H1 (cell line): ENCODE measurements around the gene OLR1. TPM values are rescaled to one million over a fixed set of nuclear protein-coding genes. Genes with fewer than 3 reads are reported as not detected.

Experiments used
- CTCF ChIA-PET: fragments of 300-600 bp; sonication (Branson Sonifier 250); formaldehyde crosslinking; loops from one replicate; lab custom pipeline; 2021; ENCODE audit not compliant: partially characterized antibody; lab: Charles Lee
- POLR2A ChIA-PET: fragments of 300-600 bp; sonication (Branson Sonifier 250); formaldehyde crosslinking; loops from one replicate; lab custom pipeline; 2021; ENCODE audit warnings: inconsistent platforms; ENCODE audit not compliant: partially characterized antibody; lab: Charles Lee
- DNase-seq, 2 experiments: peaks; one replicate each; pipeline versions ENCODE4 v3.0.0 to v3.0.0-alpha.2; 2010 to 2022; ENCODE audit warnings: low spot score in 2 of 2, low read depth in 1 of 2, mixed read lengths in 1 of 2
- FAIRE-seq: peaks from 2 replicates; lab custom pipeline; 2011; peaks lifted over from hg19 to GRCh38; lab: Jason Lieb, UNC
- H2AFZ ChIP-seq: 2 replicates; pipeline ENCODE4 v1.8.1; 2012; ENCODE audit warnings: low read length, inconsistent platforms
- H2AK5ac ChIP-seq: 2 replicates; pipeline ENCODE4 v1.6.1; 2013; ENCODE audit warnings: low read depth, low read length
- H2BK120ac ChIP-seq: replicated peaks from 2 replicates; pipeline ENCODE3; 2013; ENCODE audit warnings: low read depth, low read length, inconsistent platforms
- H2BK12ac ChIP-seq: 2 replicates; pipeline ENCODE4 v1.6.1; 2013; ENCODE audit warnings: low read depth, low read length
- H2BK15ac ChIP-seq: 2 replicates; pipeline ENCODE4 v1.6.1; 2013; ENCODE audit warnings: low read length
- H2BK20ac ChIP-seq: 2 replicates; pipeline ENCODE4 v1.6.1; 2013; ENCODE audit warnings: low read length
- H2BK5ac ChIP-seq: 2 replicates; pipeline ENCODE4 v1.6.1; 2013; ENCODE audit warnings: low read depth, low read length
- H3K14ac ChIP-seq: 2 replicates; pipeline ENCODE4 v1.6.1; 2013; ENCODE audit warnings: inconsistent platforms; ENCODE audit not compliant: insufficient read length
- H3K18ac ChIP-seq: 2 replicates; pipeline ENCODE4 v1.6.1; 2013; ENCODE audit warnings: low read length; ENCODE audit errors: extremely low read depth
- H3K23ac ChIP-seq: 2 replicates; pipeline ENCODE4 v1.6.1; 2013; ENCODE audit warnings: inconsistent platforms; ENCODE audit not compliant: insufficient read length
- H3K23me2 ChIP-seq: 2 replicates; pipeline ENCODE4 v1.6.1; 2013; ENCODE audit warnings: low read depth, low read length
- H3K27ac ChIP-seq: 2 replicates; pipeline ENCODE4 v1.6.1; 2011; ENCODE audit warnings: low read depth, low read length, inconsistent platforms
- H3K27me3 ChIP-seq, 4 experiments: replicated peaks in 1 of 4; 1 replicate in 1 of 4; 2 replicates in 3 of 4; pipeline versions ENCODE4 v1.6.1 to v1.8.1; 2011 to 2013; ENCODE audit warnings: low read length in 3 of 4, mild to moderate bottlenecking in 3 of 4, inconsistent platforms in 2 of 4, mixed read lengths in 2 of 4, moderate library complexity in 1 of 4; ENCODE audit not compliant: control insufficient read depth in 3 of 4, insufficient read depth in 3 of 4; ENCODE audit errors: extremely low read depth in 1 of 4
- H3K36me3 ChIP-seq, 4 experiments: 2 replicates each; pipeline versions ENCODE4 v1.6.1 to v1.8.1; 2011 to 2013; ENCODE audit warnings: mild to moderate bottlenecking in 4 of 4, low read length in 3 of 4, moderate library complexity in 2 of 4, control low read depth in 1 of 4, inconsistent platforms in 1 of 4; ENCODE audit not compliant: insufficient read depth in 4 of 4, control insufficient read depth in 2 of 4
- H3K4ac ChIP-seq: replicated peaks from 2 replicates; pipeline ENCODE3; 2013; ENCODE audit warnings: low read length, low read depth, mixed read lengths, inconsistent platforms; ENCODE audit not compliant: insufficient read length
- H3K4me1 ChIP-seq, 4 experiments: replicated peaks in 1 of 4; 1 replicate in 1 of 4; 2 replicates in 3 of 4; pipeline versions ENCODE4 v1.6.1 to v1.8.1; 2011 to 2013; ENCODE audit warnings: low read length in 3 of 4, inconsistent platforms in 2 of 4, mixed read lengths in 1 of 4; ENCODE audit not compliant: insufficient read depth in 4 of 4, control insufficient read depth in 3 of 4
- H3K4me2 ChIP-seq, 2 experiments: 2 replicates each; pipeline versions ENCODE4 v1.6.1 to v1.8.1; 2011 to 2013; ENCODE audit warnings: low read depth in 2 of 2, low read length in 2 of 2, control low read depth in 1 of 2, inconsistent platforms in 1 of 2, mild to moderate bottlenecking in 1 of 2; ENCODE audit not compliant: insufficient read depth in 1 of 2
- H3K4me3 ChIP-seq, 4 experiments: fragments of 200-600, 300-600 bp in 1 of 4; sonication (generic), shearing (Covaris generic), sonication (Bioruptor Twin) in 1 of 4; 2 replicates each; pipeline versions ENCODE4 v1.5.1 to v1.8.1; 2011 to 2016; ENCODE audit warnings: low read length in 4 of 4, low read depth in 3 of 4, control low read depth in 2 of 4, inconsistent platforms in 2 of 4, mild to moderate bottlenecking in 2 of 4, mixed read lengths in 1 of 4, moderate library complexity in 1 of 4; ENCODE audit not compliant: insufficient read depth in 2 of 4; ENCODE audit errors: extremely low read depth in 1 of 4
- H3K56ac ChIP-seq: replicated peaks from 2 replicates; pipeline ENCODE3; 2013; ENCODE audit warnings: low read depth, mild to moderate bottlenecking, mixed read lengths, low read length, inconsistent platforms; ENCODE audit not compliant: insufficient read length
- H3K79me1 ChIP-seq: 2 replicates; pipeline ENCODE4 v1.6.1; 2013; ENCODE audit warnings: low read depth, low read length, control low read depth
- H3K79me2 ChIP-seq, 2 experiments: 2 replicates each; pipeline versions ENCODE4 v1.6.1 to v1.8.1; 2012 to 2013; ENCODE audit warnings: low read length in 2 of 2, mild to moderate bottlenecking in 2 of 2, inconsistent platforms in 1 of 2; ENCODE audit not compliant: insufficient read depth in 2 of 2, control insufficient read depth in 1 of 2
- H3K9ac ChIP-seq, 4 experiments: replicated peaks in 1 of 4; 1 replicate in 1 of 4; 2 replicates in 3 of 4; pipeline versions ENCODE4 v1.6.1 to v1.8.1; 2011 to 2013; ENCODE audit warnings: low read depth in 3 of 4, low read length in 3 of 4, control low read depth in 2 of 4, mild to moderate bottlenecking in 2 of 4, moderate library complexity in 2 of 4, inconsistent platforms in 1 of 4; ENCODE audit errors: extremely low read depth in 1 of 4
- H3K9me3 ChIP-seq, 2 experiments: 2 replicates each; pipeline versions ENCODE4 v1.6.1 to v1.8.1; 2012 to 2013; ENCODE audit warnings: mild to moderate bottlenecking in 2 of 2, moderate library complexity in 2 of 2, control low read depth in 1 of 2, inconsistent platforms in 1 of 2, low read depth in 1 of 2, low read length in 1 of 2, mixed read lengths in 1 of 2; ENCODE audit not compliant: insufficient read depth in 2 of 2
- H4K20me1 ChIP-seq, 2 experiments: replicated peaks in 1 of 2; 2 replicates each; pipeline versions ENCODE3 to v1.8.1; 2011 to 2013; ENCODE audit warnings: inconsistent platforms in 2 of 2, low read length in 2 of 2, mild to moderate bottlenecking in 1 of 2; ENCODE audit not compliant: insufficient read depth in 2 of 2, control insufficient read depth in 1 of 2
- H4K5ac ChIP-seq: 2 replicates; pipeline ENCODE4 v1.6.1; 2013; ENCODE audit warnings: low read length, low read depth, mixed read lengths, inconsistent platforms; ENCODE audit not compliant: insufficient read length
- H4K8ac ChIP-seq: 2 replicates; pipeline ENCODE4 v1.8.0; 2013; ENCODE audit warnings: mild to moderate bottlenecking, moderate library complexity, low read length, inconsistent platforms; ENCODE audit not compliant: insufficient read depth; ENCODE audit errors: extremely low read depth
- H4K91ac ChIP-seq: replicated peaks from 2 replicates; pipeline ENCODE3; 2013; ENCODE audit warnings: low read length, mixed read lengths, inconsistent platforms; ENCODE audit not compliant: insufficient read length
- BCL11A ChIP-seq, 2 experiments: IDR thresholded peaks; one replicate each; pipeline ENCODE4 v1.6.1; 2011; ENCODE audit warnings: low read depth in 2 of 2, low read length in 2 of 2, mild to moderate bottlenecking in 2 of 2
- BRCA1 ChIP-seq: IDR thresholded peaks from 2 replicates; pipeline ENCODE4 v1.6.1; 2012; ENCODE audit warnings: low read depth, low read length, improper control_type of control experiment
- EGR1 ChIP-seq: IDR thresholded peaks from 2 replicates; pipeline ENCODE4 v1.6.1; 2011; ENCODE audit warnings: low read depth, low read length, borderline replicate concordance
- EP300 ChIP-seq, 2 experiments: IDR thresholded peaks; 1 replicate in 1 of 2; 2 replicates in 1 of 2; pipeline ENCODE4 v1.6.1; 2011 to 2012; ENCODE audit warnings: low read depth in 2 of 2, low read length in 2 of 2, mild to moderate bottlenecking in 2 of 2, borderline replicate concordance in 1 of 2, inconsistent platforms in 1 of 2, moderate library complexity in 1 of 2
- HDAC6 ChIP-seq: IDR thresholded peaks from one replicate; pipeline ENCODE4 v1.7.1; 2012; ENCODE audit warnings: low read depth, mild to moderate bottlenecking, inconsistent platforms, low read length, moderate library complexity
- KDM1A ChIP-seq: fragments of 200-600, 300-600 bp; sonication (generic); IDR thresholded peaks from 2 replicates; pipeline ENCODE4 v1.7.1; 2016; ENCODE audit warnings: mild to moderate bottlenecking, low read length, borderline replicate concordance
- KDM4A ChIP-seq: IDR thresholded peaks from one replicate; pipeline ENCODE4 v1.7.1; 2012; ENCODE audit warnings: low read depth, mild to moderate bottlenecking, moderate library complexity, low read length, inconsistent platforms; ENCODE audit not compliant: severe bottlenecking
- MAFK ChIP-seq: IDR thresholded peaks from 2 replicates; pipeline ENCODE4 v1.6.1; 2012; ENCODE audit warnings: low read depth, mild to moderate bottlenecking, improper control_type of control experiment, low read length
- RBBP5 ChIP-seq: IDR thresholded peaks from 2 replicates; pipeline ENCODE4 v1.7.1; 2012; ENCODE audit warnings: low read depth, mild to moderate bottlenecking, inconsistent platforms, low read length, moderate library complexity, borderline replicate concordance
- SP4 ChIP-seq: IDR thresholded peaks from 2 replicates; pipeline ENCODE4 v1.6.1; 2012; ENCODE audit warnings: low read length, inconsistent platforms
- SUZ12 ChIP-seq: fragments of 200-600 bp; sonication (generic); IDR thresholded peaks from 2 replicates; pipeline ENCODE4 v1.6.1; 2012; ENCODE audit warnings: mild to moderate bottlenecking, inconsistent platforms, low read length, moderate library complexity, mixed read lengths
- WGBS, 2 experiments: shearing (Covaris generic) in 1 of 2; methylation state at CpG; one replicate each; pipeline versions ENCODE4 v1.1.6 to v1.1.7; 2013 to 2015; ENCODE audit warnings: low lambda C conversion rate in 2 of 2, mixed read lengths in 2 of 2, inconsistent platforms in 1 of 2, low coverage in 1 of 2, missing lambda C conversion rate in 1 of 2; ENCODE audit not compliant: insufficient replicate concordance in 2 of 2, insufficient coverage in 1 of 2, insufficient read length in 1 of 2; ENCODE audit errors: extremely low coverage in 1 of 2, missing lambda C conversion rate in 1 of 2; 5-methylcytosine and 5-hydroxymethylcytosine counted together
- polyA plus RNA-seq, 7 experiments: library from polyadenylated mRNA; depleted of rRNA in 3 of 7; stranded (reverse) in 5 of 7; unstranded in 2 of 7; fragments of >200 nt in 5 of 7; fragments of 200-250 nt in 2 of 7; gene quantifications; 1 replicate in 5 of 7; 2 replicates in 1 of 7; 4 replicates in 1 of 7; pipeline versions ENCODE4 v1.2.1 to v1.2.3, GENCODE V29; 2011 to 2013; ENCODE audit warnings: missing spikeins in 2 of 7, mixed read lengths in 2 of 7
- total RNA-seq: library from RNA; stranded (reverse); fragmentation: NEBNext Ultra II Directional; extraction: Animal tissue kit (Norgen Biotek cat#: 25700); gene quantifications from 2 replicates; pipeline ENCODE4 v1.2.1, GENCODE V29; 2021
- TF ChIP-seq, protein P1 (sequence below): IDR thresholded peaks from 2 replicates; pipeline ENCODE4 v1.6.1; 2012; ENCODE audit warnings: inconsistent platforms

OLR1 gene
- total and polyA plus RNA-seq, 2 of the 8 experiments (the other 6 are each of a cell fraction or from before 2014, with no cell fraction given): not detected

DNA sequence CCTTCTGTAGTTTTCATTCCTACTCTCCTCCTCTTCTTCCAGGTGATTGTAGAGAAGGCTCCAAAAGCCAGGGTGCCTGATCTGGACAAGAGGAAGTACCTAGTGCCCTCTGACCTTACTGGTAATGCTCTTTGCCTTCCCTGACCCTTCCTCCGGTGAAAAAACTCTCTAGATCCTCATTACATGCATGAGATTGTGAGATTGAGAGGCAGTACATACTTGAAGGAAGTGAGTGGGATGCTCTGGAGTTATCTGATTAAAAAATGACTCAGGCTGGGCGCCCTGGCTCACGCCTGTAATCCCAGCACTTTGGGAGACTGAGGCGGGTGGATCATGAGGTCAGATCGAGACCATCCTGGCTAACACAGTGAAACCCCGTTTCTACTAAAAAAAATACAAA, 46.1 kb upstream of the OLR1 start:
- H2AK5ac ChIP-seq: no peak overlapping the region
- no peak overlapping the region for H2BK120ac ChIP-seq
- H3K56ac ChIP-seq: no peak overlapping the region
- H2BK12ac ChIP-seq: no peak overlapping the region
- H3K79me2 ChIP-seq: peaks cover 0 to 38% of the 10 kb centered on the region in 2 experiments; a peak in 3 of 4 replicates
- H3K18ac ChIP-seq: no peak overlapping the region
- H3K36me3 ChIP-seq: peaks cover 13 to 40% (median 33%) of the 10 kb centered on the region in 4 experiments
- H2AFZ ChIP-seq: no peak overlapping the region
- H2BK15ac ChIP-seq: no peak overlapping the region
- POLR2A ChIA-PET: no interaction called here
- no peak overlapping the region for H4K5ac ChIP-seq
- H3K79me1 ChIP-seq: peaks cover 2% of the 10 kb centered on the region; the same call in 1 of the 2 replicates
- no peak overlapping the region for H3K4me3 ChIP-seq
- DNase-seq: no peak
- H4K20me1 ChIP-seq: peaks cover 0 to 2% of the 10 kb centered on the region in 2 experiments
- H3K23me2 ChIP-seq: peaks cover 8% of the 10 kb centered on the region
- no peak overlapping the region for H3K14ac ChIP-seq
- no peak overlapping the region for H3K27ac ChIP-seq
- H3K27me3 ChIP-seq: no peaks in the 10 kb centered on the region
- H3K4ac ChIP-seq: no peak overlapping the region
- no peak overlapping the region for H4K8ac ChIP-seq
- H4K91ac ChIP-seq: no peak overlapping the region
- H3K9me3 ChIP-seq: no peaks in the 10 kb centered on the region
- no peak overlapping the region for H3K23ac ChIP-seq
- H3K4me2 ChIP-seq: no peak overlapping the region
- CTCF ChIA-PET: interaction anchor here (1.8 kb wide), 1 partner anchor 18 kb away, joined by 4 read pairs; no protein-coding TSS in a partner anchor
- no peak for FAIRE-seq
- no peak overlapping the region for H2BK20ac ChIP-seq
- 89% methylated on average over 6 of the region's 6 CpGs; no CpG with 5 or more reads in 1 of the 2 experiments for WGBS, 2 experiments
- no peak overlapping the region for H2BK5ac ChIP-seq
- H3K9ac ChIP-seq: no peak overlapping the region
- peaks cover 0 to 10% (median 3%) of the 10 kb centered on the region in 4 experiments; a peak in 5 of 7 replicates for H3K4me1 ChIP-seq
- TF ChIP-seq SUZ12 (no peak), RBBP5 (no peak), KDM1A (no peak), EP300 (IDR thresholded peaks at IDR 0.05; ENCODE audit: borderline replicate concordance in 1 of 2, low read depth in 2 of 2, low read length in 2 of 2) (no peak), HDAC6 (no peak), MAFK (no peak), KDM4A (no peak), SP4 (no peak), BCL11A (IDR thresholded peaks at IDR 0.05; ENCODE audit: low read depth in 2 of 2, low read length in 2 of 2) (no peak), BRCA1 (no peak), EGR1 (no peak)
- TF ChIP-seq, protein P1, sequence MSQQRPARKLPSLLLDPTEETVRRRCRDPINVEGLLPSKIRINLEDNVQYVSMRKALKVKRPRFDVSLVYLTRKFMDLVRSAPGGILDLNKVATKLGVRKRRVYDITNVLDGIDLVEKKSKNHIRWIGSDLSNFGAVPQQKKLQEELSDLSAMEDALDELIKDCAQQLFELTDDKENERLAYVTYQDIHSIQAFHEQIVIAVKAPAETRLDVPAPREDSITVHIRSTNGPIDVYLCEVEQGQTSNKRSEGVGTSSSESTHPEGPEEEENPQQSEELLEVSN: no peak
